Hepatocyte (in vitro differentiated cells): ENCODE data around the gene COBL. TPM values are rescaled to one million over a fixed set of nuclear protein-coding genes. Genes with fewer than 3 reads are reported as not detected.

ENCODE experiments used
- DNase-seq: peaks from one replicate; pipeline ENCODE4 v3.0.0-alpha.2; 2016; ENCODE audit warnings: low spot score
- H2AFZ ChIP-seq: fragments of 200-600 bp; sonication (generic); 2 replicates; pipeline ENCODE4 v1.6.0; 2016; ENCODE audit warnings: antibody characterized with exemption, mild to moderate bottlenecking
- H3K27ac ChIP-seq: fragments of 200-600 bp; sonication (generic); 2 replicates; pipeline ENCODE4 v1.5.1; 2016; ENCODE audit warnings: mild to moderate bottlenecking
- H3K27me3 ChIP-seq: fragments of 200-600 bp; sonication (generic); 2 replicates; pipeline ENCODE4 v1.6.1; 2016
- H3K36me3 ChIP-seq: fragments of 200-600 bp; sonication (generic); replicated peaks from 2 replicates; pipeline ENCODE4 v1.5.1; 2016; ENCODE audit warnings: low read depth; ENCODE audit not compliant: insufficient read depth
- H3K4me1 ChIP-seq: fragments of 200-600 bp; sonication (generic); 2 replicates; pipeline ENCODE4 v1.5.1; 2016; ENCODE audit warnings: mild to moderate bottlenecking, moderate library complexity; ENCODE audit not compliant: insufficient read depth
- H3K4me2 ChIP-seq: fragments of 200-600 bp; sonication (generic); 2 replicates; pipeline ENCODE4 v1.6.0; 2016
- H3K4me3 ChIP-seq: fragments of 200-600 bp; sonication (generic); 2 replicates; pipeline ENCODE4 v1.5.1; 2016; ENCODE audit warnings: mild to moderate bottlenecking
- H3K79me2 ChIP-seq: fragments of 200-600 bp; sonication (generic); 2 replicates; pipeline ENCODE4 v1.6.0; 2017; ENCODE audit warnings: mild to moderate bottlenecking
- H3K9me2 ChIP-seq: fragments of 200-600 bp; sonication (generic); replicated peaks from 2 replicates; pipeline ENCODE4 v1.6.0; 2017; ENCODE audit warnings: mild to moderate bottlenecking; ENCODE audit not compliant: insufficient read depth
- H3K9me3 ChIP-seq: fragments of 200-600 bp; sonication (generic); 2 replicates; pipeline ENCODE4 v1.5.1; 2016; ENCODE audit warnings: low read depth, mild to moderate bottlenecking
- H4K20me1 ChIP-seq: fragments of 200-600 bp; sonication (generic); 2 replicates; pipeline ENCODE4 v1.6.0; 2016; ENCODE audit warnings: mild to moderate bottlenecking; ENCODE audit not compliant: insufficient read depth, poor library complexity, severe bottlenecking
- EZH2 ChIP-seq: fragments of 200-600 bp; sonication (generic); IDR thresholded peaks from 2 replicates; pipeline ENCODE4 v1.6.1; 2016; ENCODE audit warnings: antibody characterized with exemption, mild to moderate bottlenecking, borderline replicate concordance
- EZH2phosphoT487 ChIP-seq: fragments of 200-600 bp; sonication (generic); IDR thresholded peaks from one replicate; pipeline ENCODE4 v1.6.1; 2018; ENCODE audit warnings: antibody characterized with exemption, mild to moderate bottlenecking, low read depth, moderate library complexity; ENCODE audit not compliant: unreplicated experiment, severe bottlenecking
- WGBS: methylation state at CpG from one replicate; pipeline ENCODE4 v1.1.6; 2016; ENCODE audit warnings: low lambda C conversion rate; ENCODE audit errors: missing lambda C conversion rate; 5-methylcytosine and 5-hydroxymethylcytosine counted together
- polyA plus RNA-seq: library from polyadenylated mRNA; unstranded; fragments of >200 nt; fragmentation: Nextera tagmentation; extraction: Ambion mirVana; gene quantifications from 2 replicates; pipeline ENCODE4 v1.2.1, GENCODE V29; 2016
- total RNA-seq: library from RNA; depleted of rRNA; stranded (reverse); fragments of >200 nt; gene quantifications from 2 replicates; pipeline ENCODE4 v1.2.3, GENCODE V29; 2014
- TF ChIP-seq, protein P1 (sequence below): fragments of 200-600 bp; sonication (generic); IDR thresholded peaks from 2 replicates; pipeline ENCODE4 v1.5.1; 2016; ENCODE audit warnings: antibody characterized with exemption, mild to moderate bottlenecking; ENCODE audit not compliant: poor library complexity

COBL gene
- total and polyA plus RNA-seq, 2 experiments from 2014 or later = 7.8 to 20.5 TPM

DNA sequence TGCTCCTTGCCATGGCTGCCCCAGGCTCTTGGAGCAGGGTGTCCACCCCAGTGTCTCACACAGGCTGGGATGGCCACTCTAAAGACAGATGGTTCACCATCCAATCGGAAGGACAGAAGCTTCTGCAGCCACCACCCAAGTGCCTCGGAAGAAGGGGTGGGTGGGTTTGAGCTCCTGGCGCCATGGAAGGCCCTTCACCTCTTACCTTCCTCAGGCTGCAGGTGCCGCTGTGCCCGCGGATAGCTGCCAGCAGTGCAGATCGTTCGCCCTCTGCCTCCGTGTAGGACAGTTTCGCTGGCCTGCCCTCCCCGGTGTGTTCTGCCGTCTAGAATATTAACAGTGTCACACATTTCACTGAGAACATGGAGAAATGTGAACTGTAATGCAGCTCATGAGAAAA, 290.3 kb downstream of the COBL start:
- H3K36me3 ChIP-seq = no peaks in the 10 kb centered on the region
- H3K9me3 ChIP-seq = no peaks in the 10 kb centered on the region
- no peaks in the 10 kb centered on the region for H3K79me2 ChIP-seq
- H3K4me2 ChIP-seq = no peak overlapping the region
- TF ChIP-seq, protein P1, sequence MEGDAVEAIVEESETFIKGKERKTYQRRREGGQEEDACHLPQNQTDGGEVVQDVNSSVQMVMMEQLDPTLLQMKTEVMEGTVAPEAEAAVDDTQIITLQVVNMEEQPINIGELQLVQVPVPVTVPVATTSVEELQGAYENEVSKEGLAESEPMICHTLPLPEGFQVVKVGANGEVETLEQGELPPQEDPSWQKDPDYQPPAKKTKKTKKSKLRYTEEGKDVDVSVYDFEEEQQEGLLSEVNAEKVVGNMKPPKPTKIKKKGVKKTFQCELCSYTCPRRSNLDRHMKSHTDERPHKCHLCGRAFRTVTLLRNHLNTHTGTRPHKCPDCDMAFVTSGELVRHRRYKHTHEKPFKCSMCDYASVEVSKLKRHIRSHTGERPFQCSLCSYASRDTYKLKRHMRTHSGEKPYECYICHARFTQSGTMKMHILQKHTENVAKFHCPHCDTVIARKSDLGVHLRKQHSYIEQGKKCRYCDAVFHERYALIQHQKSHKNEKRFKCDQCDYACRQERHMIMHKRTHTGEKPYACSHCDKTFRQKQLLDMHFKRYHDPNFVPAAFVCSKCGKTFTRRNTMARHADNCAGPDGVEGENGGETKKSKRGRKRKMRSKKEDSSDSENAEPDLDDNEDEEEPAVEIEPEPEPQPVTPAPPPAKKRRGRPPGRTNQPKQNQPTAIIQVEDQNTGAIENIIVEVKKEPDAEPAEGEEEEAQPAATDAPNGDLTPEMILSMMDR = no peak
- TF ChIP-seq EZH2 (no peak), EZH2phosphoT487 (no peak)
- no peak for DNase-seq
- H2AFZ ChIP-seq = no peak overlapping the region
- no peak overlapping the region for H3K4me3 ChIP-seq
- H3K27me3 ChIP-seq = no peaks in the 10 kb centered on the region
- H3K9me2 ChIP-seq = no peaks in the 10 kb centered on the region
- WGBS = 96% methylated on average over 12 of the region's 12 CpGs
- no peaks in the 10 kb centered on the region for H3K4me1 ChIP-seq
- H3K27ac ChIP-seq = no peak overlapping the region
- H4K20me1 ChIP-seq = no peaks in the 10 kb centered on the region

DNA sequence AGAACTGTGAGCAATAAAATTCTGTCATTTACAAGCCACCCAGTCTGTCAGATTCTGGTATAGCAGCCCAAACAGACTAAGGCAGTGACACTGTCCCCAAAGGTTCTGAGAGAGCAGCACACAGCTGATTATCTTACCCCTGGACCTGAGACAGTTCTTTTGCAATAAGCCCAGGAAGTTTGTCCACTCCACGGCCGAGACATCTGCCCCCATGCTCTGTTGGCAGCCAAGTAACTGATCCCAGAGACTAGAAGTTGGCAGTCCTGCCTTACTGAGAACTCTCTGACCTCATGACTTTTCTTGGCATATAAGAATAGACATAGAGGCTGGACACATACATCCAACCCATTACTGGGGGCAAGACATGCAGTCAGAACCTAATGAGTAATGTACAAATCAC, 290.9 kb downstream of the COBL start:
- TF ChIP-seq EZH2phosphoT487 (no peak), EZH2 (no peak)
- TF ChIP-seq, protein P1 = no peak

DNA sequence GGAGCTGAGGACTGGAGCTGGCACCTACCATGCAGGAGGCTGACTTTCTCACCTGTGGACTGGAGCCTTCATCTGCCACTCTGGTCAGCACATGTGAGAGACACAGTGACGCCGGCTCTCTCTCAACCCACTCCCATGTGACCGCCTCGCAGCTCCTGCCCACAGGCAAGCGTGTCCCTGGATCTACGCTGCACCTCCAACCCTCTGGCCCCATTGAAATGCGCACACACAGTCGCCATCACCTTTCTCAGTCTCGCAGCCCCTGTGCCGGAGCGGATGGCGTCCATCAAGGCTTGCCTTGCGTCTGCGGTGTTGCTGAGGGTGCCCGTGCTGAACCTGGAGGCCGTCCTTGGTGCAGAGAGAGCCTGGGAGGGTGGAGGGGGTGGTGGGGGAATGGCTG, 291.7 kb downstream of the COBL start:
- Histone ChIP-seq H2AFZ (no peak overlapping the region), H4K20me1 (no peaks in the 10 kb centered on the region), H3K4me2 (no peak overlapping the region), H3K4me1 (peaks cover 3% of the 10 kb centered on the region), H3K9me3 (no peaks in the 10 kb centered on the region), H3K27me3 (no peaks in the 10 kb centered on the region), H3K4me3 (no peak overlapping the region), H3K79me2 (no peaks in the 10 kb centered on the region), H3K36me3 (no peaks in the 10 kb centered on the region), H3K9me2 (no peaks in the 10 kb centered on the region), H3K27ac (no peak overlapping the region)
- WGBS = 96% methylated on average over 16 of the region's 16 CpGs
- no peak for DNase-seq
- TF ChIP-seq EZH2phosphoT487 (no peak), EZH2 (no peak)
- TF ChIP-seq, protein P1 = no peak

More for the DNA sequence above, 290.9 kb downstream of the COBL start:
- no peak overlapping the region for H3K4me3 ChIP-seq
- no peaks in the 10 kb centered on the region for H3K4me1 ChIP-seq
- no peak overlapping the region for H3K27ac ChIP-seq
- H4K20me1 ChIP-seq = no peaks in the 10 kb centered on the region
- H3K27me3 ChIP-seq = no peaks in the 10 kb centered on the region
- no peaks in the 10 kb centered on the region for H3K9me3 ChIP-seq
- DNase-seq = no peak
- H3K9me2 ChIP-seq = no peaks in the 10 kb centered on the region
- H2AFZ ChIP-seq = no peak overlapping the region
- no peak overlapping the region for H3K4me2 ChIP-seq
- WGBS = 85% methylated on average over 2 of the region's 2 CpGs
- no peaks in the 10 kb centered on the region for H3K36me3 ChIP-seq
- H3K79me2 ChIP-seq = no peaks in the 10 kb centered on the region

DNA sequence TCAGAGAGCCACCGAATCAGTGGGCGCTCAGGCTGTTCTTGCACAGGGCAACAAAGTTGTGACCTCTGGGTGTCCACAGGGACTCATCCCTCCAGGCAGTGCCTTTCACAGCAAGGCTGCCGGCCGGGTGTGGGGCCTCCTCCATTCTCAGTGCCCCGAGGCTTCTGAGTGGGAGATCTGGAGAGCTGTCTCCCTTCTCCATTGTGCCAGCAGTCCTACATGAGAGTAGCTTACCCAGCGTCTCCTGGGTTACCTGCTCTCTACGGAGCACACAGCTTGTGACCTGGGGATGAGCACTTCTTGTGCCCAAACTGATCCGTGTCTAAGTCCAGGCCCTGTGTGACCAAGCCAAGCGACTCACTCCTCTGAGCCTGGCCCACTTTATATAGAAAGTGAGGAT, 293.1 kb downstream of the COBL start:
- Histone ChIP-seq H2AFZ (no peak overlapping the region), H3K4me3 (no peak overlapping the region), H3K4me1 (peaks cover 7% of the 10 kb centered on the region), H4K20me1 (no peaks in the 10 kb centered on the region), H3K9me2 (no peaks in the 10 kb centered on the region), H3K79me2 (no peaks in the 10 kb centered on the region), H3K27me3 (no peaks in the 10 kb centered on the region), H3K27ac (no peak overlapping the region), H3K36me3 (no peaks in the 10 kb centered on the region), H3K9me3 (no peaks in the 10 kb centered on the region), H3K4me2 (no peak overlapping the region)
- 90% methylated on average over 9 of the region's 9 CpGs for WGBS
- DNase-seq = no peak
- TF ChIP-seq EZH2 (no peak), EZH2phosphoT487 (no peak)
- TF ChIP-seq, protein P1 = no peak
